Brain microvascular endothelial cell (primary cell): ENCODE data around the gene SSBP2.

Experiments used
- DNase-seq: peaks from one replicate; pipeline ENCODE4 v3.0.0-alpha.2; 2020
- H3K27ac ChIP-seq: fragments of 250-450 bp; sonication (Bioruptor Pico); 2 replicates; pipeline ENCODE4 v1.5.1; 2020; ENCODE audit warnings: mild to moderate bottlenecking, moderate library complexity
- H3K27me3 ChIP-seq: fragments of 250-450 bp; sonication (Bioruptor Pico); replicated peaks from 2 replicates; pipeline ENCODE4 v1.5.1; 2020; ENCODE audit warnings: mild to moderate bottlenecking
- H3K36me3 ChIP-seq: fragments of 250-450 bp; sonication (Bioruptor Pico); replicated peaks from 2 replicates; pipeline ENCODE4 v1.5.1; 2020; ENCODE audit warnings: mild to moderate bottlenecking
- H3K4me3 ChIP-seq: 2 replicates; pipeline ENCODE4 v1.5.1; 2011; ENCODE audit warnings: low read depth, mild to moderate bottlenecking, control low read depth, low read length, moderate library complexity
- CTCF ChIP-seq: IDR thresholded peaks from 2 replicates; pipeline ENCODE4 v1.5.1; 2011; ENCODE audit warnings: low read depth, mild to moderate bottlenecking, moderate library complexity, low read length, control low read depth, inconsistent platforms; ENCODE audit errors: missing control alignments
- in situ Hi-C: cut with HindIII; loops from 2 replicates; pipeline ENCODE4 v1.10.0; 2017; ENCODE audit warnings: low sequenced_read_pairs, low pct_ligation_motif_present

SSBP2 gene

GRCh38 chr5:81779916-81780266 lies 29.0 kb upstream of the SSBP2 start:
- no peak overlapping the region for H3K27ac ChIP-seq
- no peak for DNase-seq
- H3K4me3 ChIP-seq, result no peak overlapping the region
- no peak for TF ChIP-seq CTCF
- no peaks in the 10 kb centered on the region for H3K27me3 ChIP-seq
- H3K36me3 ChIP-seq, result no peaks in the 10 kb centered on the region
- in situ Hi-C loops, result no loop called here

GRCh38 chr5:81779125-81779915 lies 28.4 kb upstream of the SSBP2 start:
- in situ Hi-C loops, result no loop called here
- H3K4me3 ChIP-seq, result peak overlapping the region; percentile 6
- H3K36me3 ChIP-seq, result no peaks in the 10 kb centered on the region
- no peaks in the 10 kb centered on the region for H3K27me3 ChIP-seq
- DNase-seq, result no peak
- peak overlapping the region; percentile 19 for H3K27ac ChIP-seq
- no peak for TF ChIP-seq CTCF

GRCh38 chr5:81778642-81779041 lies 27.7 kb upstream of the SSBP2 start:
- TF ChIP-seq CTCF, result no peak
- in situ Hi-C loops, result no loop called here
- DNase-seq, result no peak
- Histone ChIP-seq H3K4me3 (no peak overlapping the region), H3K27ac (peak overlapping the region; percentile 19), H3K27me3 (no peaks in the 10 kb centered on the region), H3K36me3 (no peaks in the 10 kb centered on the region)

- no peak overlapping the region for H3K4me3 ChIP-seq
- no peak overlapping the region for H3K27ac ChIP-seq
- no peak for DNase-seq
- no peaks in the 10 kb centered on the region for H3K36me3 ChIP-seq
- TF ChIP-seq CTCF, result no peak
- H3K27me3 ChIP-seq, result no peaks in the 10 kb centered on the region
- in situ Hi-C loops, result no loop called here
Measured at GRCh38 chr5:81776258-81776657, 25.4 kb upstream of the SSBP2 start.

- H3K36me3 ChIP-seq, result no peaks in the 10 kb centered on the region
- in situ Hi-C loops, result no loop called here
- no peak for TF ChIP-seq CTCF
- no peaks in the 10 kb centered on the region for H3K27me3 ChIP-seq
- H3K27ac ChIP-seq, result no peak overlapping the region
- no peak for DNase-seq
- no peak overlapping the region for H3K4me3 ChIP-seq
Measured at GRCh38 chr5:81774374-81774773, 23.5 kb upstream of the SSBP2 start.

GRCh38 chr5:81773574-81773973 lies 22.7 kb upstream of the SSBP2 start:
- Histone ChIP-seq H3K27ac (no peak overlapping the region), H3K36me3 (no peaks in the 10 kb centered on the region), H3K4me3 (no peak overlapping the region), H3K27me3 (no peaks in the 10 kb centered on the region)
- TF ChIP-seq CTCF, result no peak
- no peak for DNase-seq
- in situ Hi-C loops, result no loop called here
